Activated CD4-positive, alpha-beta T cell treated with anti-CD3 and anti-CD28 coated beads for 36 hours (primary cell): ENCODE results near the gene MTHFR. TPM values are rescaled to one million over a fixed set of nuclear protein-coding genes. Genes with fewer than 3 reads are reported as not detected.

Source experiments
- ATAC-seq: fragments of 200-7000 bp; cut with Tn5 transposase; one replicate; pipeline ENCODE4 v1.10.0; 2021; ENCODE audit warnings: mild to moderate bottlenecking, moderate library complexity
- CTCF ChIA-PET: fragments of 350-600 bp; sonication (Branson Sonifier 250); formaldehyde crosslinking; loops from one replicate; lab custom pipeline; 2021; ENCODE audit warnings: antibody characterized with exemption; lab: Charles Lee
- POLR2A ChIA-PET: fragments of 350-600 bp; sonication (Branson Sonifier 250); formaldehyde crosslinking; loops from one replicate; lab custom pipeline; 2021; ENCODE audit warnings: antibody characterized with exemption, inconsistent platforms; lab: Charles Lee
- DNase-seq: peaks from one replicate; pipeline ENCODE4 v3.0.0-alpha.2; 2020
- H3K27ac Mint-ChIP-seq: one replicate; pipeline ENCODE4 v1.8.0; 2021; ENCODE audit warnings: mixed read lengths
- H3K27me3 Mint-ChIP-seq: one replicate; pipeline ENCODE4 v1.8.0; 2021; ENCODE audit warnings: mixed read lengths
- H3K36me3 Mint-ChIP-seq: one replicate; pipeline ENCODE4 v1.8.0; 2021; ENCODE audit warnings: low read depth, mixed read lengths
- H3K4me1 Mint-ChIP-seq: one replicate; pipeline ENCODE4 v1.8.0; 2021; ENCODE audit warnings: mixed read lengths
- H3K4me3 Mint-ChIP-seq: one replicate; pipeline ENCODE4 v1.8.0; 2021; ENCODE audit warnings: mild to moderate bottlenecking, moderate library complexity, mixed read lengths
- H3K9me3 Mint-ChIP-seq: one replicate; pipeline ENCODE4 v1.8.0; 2021; ENCODE audit warnings: low read depth, mixed read lengths
- intact Hi-C, 2 experiments: fragments of 100-400 bp; cut with DNase I in 1 of 2; cut with micrococcal nuclease in 1 of 2; formaldehyde crosslinking; loops; one replicate each; pipeline versions ENCODE4 v1.14.2 to v1.15.1; 2022 to 2024; cut with DNase I, micrococcal nuclease
- total RNA-seq, 2 experiments: library from RNA; stranded (reverse); gene quantifications; one replicate each; pipeline ENCODE4 v1.2.3, GENCODE V29; 2021

Gene MTHFR
- 10 to 100 TPM; 11.2 to 11.6 TPM for total RNA-seq

GRCh38 chr1:11805422-11806306, at the start of gene MTHFR, which contains the start of gene CLCN6:
TSS of gene MTHFR (minus strand) at chr1:11805964. CDS start at chr1:11803116, 2,848 bp downstream.
TSS of gene CLCN6 (plus strand) at chr1:11806191. CDS start at chr1:11806263, 72 bp downstream.
- peaks cover 18% of the 10 kb centered on the region for H3K36me3 Mint-ChIP-seq
- intact Hi-C loops = loop anchor here (1.0 to 10.0 kb wide), 18 partner anchors 69 to 1331 kb away; partner anchors contain the start of genes TARDBP (in 2 of the 2), UBIAD1 (in 2 of the 2), AGTRAP (in 1 of the 2) and DFFA (in 1 of the 2)
- ChIA-PET POLR2A (interaction anchor here (0.5 to 2.1 kb wide), 4 partner anchors 50 to 1329 kb away, joined by 3 to 46 read pairs (median 4); no protein-coding TSS in a partner anchor), CTCF (interaction anchor here (0.6 to 1.8 kb wide), 7 partner anchors 8 to 708 kb away, joined by 3 to 7 read pairs (median 4); no protein-coding TSS in a partner anchor)
- peak within 1 kb of the TSS; percentile 87 for H3K4me3 Mint-ChIP-seq
- no peaks in the 10 kb centered on the region for H3K27me3 Mint-ChIP-seq
- peak within 1 kb of the TSS; percentile 87 for H3K27ac Mint-ChIP-seq
- peaks cover 57% of the 10 kb centered on the region for H3K4me1 Mint-ChIP-seq
- no peaks in the 10 kb centered on the region for H3K9me3 Mint-ChIP-seq
- ATAC-seq (peak; percentile 91), DNase-seq (peak; percentile 99)

GRCh38 chr1:11855430-11855829, 49.7 kb upstream of the MTHFR start:
- POLR2A ChIA-PET = interaction anchor here (0.6 to 1.5 kb wide), 2 partner anchors 50 to 53 kb away, joined by 3 to 7 read pairs; partner anchors contain the start of genes CLCN6 and MTHFR
- H3K36me3 Mint-ChIP-seq = no peaks in the 10 kb centered on the region
- H3K4me1 Mint-ChIP-seq = no peaks in the 10 kb centered on the region
- H3K27ac Mint-ChIP-seq = no peak overlapping the region
- CTCF ChIA-PET = no interaction called here
- no peaks in the 10 kb centered on the region for H3K9me3 Mint-ChIP-seq
- DNase-seq = no peak
- no peak overlapping the region for H3K4me3 Mint-ChIP-seq
- intact Hi-C loops = no loop called here
- peaks cover 43% of the 10 kb centered on the region for H3K27me3 Mint-ChIP-seq
- peak; percentile 64 for ATAC-seq

DNA sequence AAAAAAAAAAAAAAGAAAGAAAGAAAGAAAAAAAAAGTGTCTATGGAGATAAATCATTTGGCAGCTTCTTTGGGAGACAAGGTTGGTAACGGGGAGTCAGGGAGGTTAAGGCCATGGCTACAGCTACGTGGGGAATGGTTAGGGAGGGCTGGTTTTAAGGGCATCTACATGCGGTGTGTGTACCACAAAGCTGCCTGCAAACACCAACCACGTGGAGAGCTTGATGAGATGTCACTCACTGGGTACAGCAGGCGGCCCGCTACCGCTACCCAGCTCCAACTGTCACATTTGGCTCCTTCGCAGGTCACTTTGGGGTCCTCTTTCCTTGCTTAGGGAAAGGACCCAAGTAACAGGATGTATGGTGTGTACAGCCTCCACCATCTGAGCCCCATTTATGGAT, 48.8 kb upstream of the MTHFR start:
- ATAC-seq (no peak), DNase-seq (no peak)
- intact Hi-C loops = no loop called here
- H3K4me1 Mint-ChIP-seq = no peaks in the 10 kb centered on the region
- H3K9me3 Mint-ChIP-seq = no peaks in the 10 kb centered on the region
- no peak overlapping the region for H3K4me3 Mint-ChIP-seq
- POLR2A ChIA-PET = interaction anchor here (1.5 kb wide), 1 partner anchor 54 kb away, joined by 7 read pairs; no protein-coding TSS in a partner anchor
- H3K36me3 Mint-ChIP-seq = no peaks in the 10 kb centered on the region
- CTCF ChIA-PET = interaction anchor here (0.6 kb wide), 1 partner anchor 1499 kb away, joined by 3 read pairs; no protein-coding TSS in a partner anchor
- peaks cover 34% of the 10 kb centered on the region for H3K27me3 Mint-ChIP-seq
- H3K27ac Mint-ChIP-seq = no peak overlapping the region

GRCh38 chr1:11851180-11851579, 45.4 kb upstream of the MTHFR start:
- H3K27ac Mint-ChIP-seq = no peak overlapping the region
- ChIA-PET CTCF (interaction anchor here (0.6 to 1.8 kb wide), 2 partner anchors 13 to 365 kb away, joined by 3 to 4 read pairs; no protein-coding TSS in a partner anchor), POLR2A (interaction anchor here (0.6 kb wide), 1 partner anchor 73 kb away, joined by 3 read pairs; no protein-coding TSS in a partner anchor)
- no peaks in the 10 kb centered on the region for H3K36me3 Mint-ChIP-seq
- H3K4me1 Mint-ChIP-seq = no peaks in the 10 kb centered on the region
- H3K9me3 Mint-ChIP-seq = no peaks in the 10 kb centered on the region
- intact Hi-C loops = no loop called here
- DNase-seq (no peak), ATAC-seq (no peak)
- no peak overlapping the region for H3K4me3 Mint-ChIP-seq
- H3K27me3 Mint-ChIP-seq = peaks cover 18% of the 10 kb centered on the region

- intact Hi-C loops = no loop called here
- no peak for DNase-seq
- H3K27me3 Mint-ChIP-seq = peaks cover 18% of the 10 kb centered on the region
- no peak for ATAC-seq
- no peaks in the 10 kb centered on the region for H3K9me3 Mint-ChIP-seq
- ChIA-PET CTCF (interaction anchor here (0.6 kb wide), 1 partner anchor 39 kb away, joined by 4 read pairs; no protein-coding TSS in a partner anchor), POLR2A (no interaction called here)
- H3K36me3 Mint-ChIP-seq = no peaks in the 10 kb centered on the region
- H3K4me1 Mint-ChIP-seq = no peaks in the 10 kb centered on the region
- no peak overlapping the region for H3K27ac Mint-ChIP-seq
- H3K4me3 Mint-ChIP-seq = no peak overlapping the region
These were observed 44.4 kb upstream of the MTHFR start for GRCh38 chr1:11850156-11850555.

- Mint-ChIP-seq H3K4me1 (no peaks in the 10 kb centered on the region), H3K36me3 (peaks cover 10% of the 10 kb centered on the region), H3K27ac (no peak overlapping the region), H3K4me3 (no peak overlapping the region), H3K27me3 (peaks cover 11% of the 10 kb centered on the region), H3K9me3 (no peaks in the 10 kb centered on the region)
- intact Hi-C loops = no loop called here
- CTCF ChIA-PET = interaction anchor here (0.8 kb wide), 1 partner anchor 10 kb away, joined by 3 read pairs; no protein-coding TSS in a partner anchor
- POLR2A ChIA-PET = no interaction called here
- DNase-seq = no peak
- no peak for ATAC-seq
These were observed 42.6 kb upstream of the MTHFR start for GRCh38 chr1:11848373-11848700.

DNA sequence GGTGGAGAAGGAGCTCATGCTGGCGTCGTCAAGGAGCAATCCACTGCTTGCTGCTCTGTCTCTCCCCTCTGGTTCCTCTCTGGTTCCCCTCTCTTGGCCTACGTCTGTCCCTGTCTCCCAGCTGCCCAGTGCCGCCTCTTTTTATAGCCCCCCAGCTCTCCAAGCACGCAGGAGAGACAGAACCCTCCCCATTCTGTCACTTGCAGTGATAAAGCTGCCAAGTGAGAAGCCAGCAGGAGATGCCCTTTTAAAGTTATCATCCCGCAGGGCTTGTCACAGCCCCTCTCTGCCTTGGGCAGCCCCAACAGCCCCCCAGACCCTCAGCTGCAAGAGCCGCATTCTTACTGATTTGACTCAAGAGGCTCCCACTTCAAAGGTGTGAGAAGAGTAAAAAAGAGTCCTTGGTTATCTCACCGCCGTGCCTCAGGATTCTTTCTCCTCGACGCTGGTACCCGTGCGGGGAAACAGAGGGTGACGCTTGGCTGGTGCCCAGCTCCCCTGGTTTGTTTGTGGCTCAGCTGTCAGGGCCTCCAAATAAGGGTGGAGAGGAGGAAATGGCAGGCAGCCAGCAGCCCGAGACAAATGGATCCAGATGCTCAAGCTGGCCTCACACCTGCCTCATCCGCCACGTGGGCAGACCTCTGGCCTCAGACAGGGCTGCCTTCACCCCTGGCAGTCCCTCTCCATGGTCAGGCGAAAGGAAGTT, 42.1 kb upstream of the MTHFR start, which contains the start of gene NPPA:
NPPA (minus strand) TSS at position 117 of the 706 bp plus-strand sequence; CDS start at position 18, 99 bp downstream.
- peaks cover 10% of the 10 kb centered on the region for H3K36me3 Mint-ChIP-seq
- POLR2A ChIA-PET = interaction anchor here (0.7 kb wide), 1 partner anchor 271 kb away, joined by 3 read pairs; no protein-coding TSS in a partner anchor
- ATAC-seq = no peak
- no peak within 1 kb of the TSS for H3K27ac Mint-ChIP-seq
- intact Hi-C loops = no loop called here
- DNase-seq = no peak
- H3K9me3 Mint-ChIP-seq = no peaks in the 10 kb centered on the region
- peaks cover 7% of the 10 kb centered on the region for H3K27me3 Mint-ChIP-seq
- H3K4me1 Mint-ChIP-seq = no peaks in the 10 kb centered on the region
- CTCF ChIA-PET = interaction anchor here (0.7 to 0.8 kb wide), 2 partner anchors 10 to 250 kb away, joined by 3 read pairs; no protein-coding TSS in a partner anchor
- no peak within 1 kb of the TSS for H3K4me3 Mint-ChIP-seq

- H3K9me3 Mint-ChIP-seq = no peaks in the 10 kb centered on the region
- no peaks in the 10 kb centered on the region for H3K4me1 Mint-ChIP-seq
- H3K4me3 Mint-ChIP-seq = no peak overlapping the region
- DNase-seq = no peak
- no peak overlapping the region for H3K27ac Mint-ChIP-seq
- no peaks in the 10 kb centered on the region for H3K27me3 Mint-ChIP-seq
- peaks cover 16% of the 10 kb centered on the region for H3K36me3 Mint-ChIP-seq
- ChIA-PET CTCF (interaction anchor here (0.5 to 0.7 kb wide), 4 partner anchors 11 to 693 kb away, joined by 3 to 4 read pairs (median 4); partner anchors contain the start of gene AGTRAP), POLR2A (no interaction called here)
- no peak for ATAC-seq
- intact Hi-C loops = no loop called here
These were observed 40.0 kb upstream of the MTHFR start for GRCh38 chr1:11845641-11846335.

DNA sequence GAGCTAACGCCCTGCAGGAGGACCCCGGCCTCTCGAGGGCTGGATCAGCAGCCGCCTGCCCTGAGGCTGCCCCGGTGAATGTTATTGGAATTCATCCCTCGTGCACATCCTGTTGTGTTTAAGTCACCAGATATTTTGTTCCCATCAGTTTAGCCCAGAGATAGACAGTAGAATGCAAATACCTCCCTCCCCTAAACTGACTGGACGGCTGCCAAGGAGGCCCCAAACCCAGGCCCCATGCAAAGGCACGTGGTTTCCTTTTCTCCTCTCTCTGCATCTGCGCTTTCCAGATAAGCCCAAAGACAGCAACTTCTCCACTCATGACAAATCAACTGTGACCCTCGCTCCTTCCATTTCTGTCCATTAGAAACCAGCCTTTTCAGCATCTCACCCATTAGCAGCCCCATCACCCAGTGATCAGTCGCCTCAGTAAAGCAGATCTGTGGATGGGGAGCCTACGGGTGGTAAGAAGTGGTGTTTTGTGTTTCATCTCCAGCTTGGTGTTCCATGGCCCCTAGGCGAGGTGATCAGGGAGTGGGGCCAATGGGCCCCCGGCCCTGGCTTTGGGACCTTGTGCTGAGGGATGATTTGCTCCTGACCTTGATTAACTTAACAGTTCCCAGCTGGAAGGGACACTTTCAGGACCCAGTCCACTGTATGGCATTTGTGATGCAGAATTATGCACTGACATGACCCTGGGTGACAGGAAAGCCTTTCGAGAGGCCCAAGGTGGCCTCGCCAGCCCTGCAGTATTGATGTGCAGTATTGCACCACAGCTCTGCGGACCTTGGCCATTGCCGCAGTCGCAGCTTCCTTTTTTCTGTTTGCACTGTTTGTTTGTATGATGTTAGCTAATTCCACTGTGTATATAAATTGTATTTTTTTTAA, 36.6 kb upstream of the MTHFR start:
- no peaks in the 10 kb centered on the region for H3K27me3 Mint-ChIP-seq
- H3K9me3 Mint-ChIP-seq = no peaks in the 10 kb centered on the region
- H3K36me3 Mint-ChIP-seq = peaks cover 33% of the 10 kb centered on the region
- POLR2A ChIA-PET = interaction anchor here (1.1 kb wide), 1 partner anchor 66 kb away, joined by 4 read pairs; no protein-coding TSS in a partner anchor
- DNase-seq = no peak
- CTCF ChIA-PET = interaction anchor here (1.4 kb wide), 1 partner anchor 66 kb away, joined by 3 read pairs; no protein-coding TSS in a partner anchor
- intact Hi-C loops = no loop called here
- H3K4me3 Mint-ChIP-seq = no peak overlapping the region
- ATAC-seq = no peak
- H3K27ac Mint-ChIP-seq = no peak overlapping the region
- no peaks in the 10 kb centered on the region for H3K4me1 Mint-ChIP-seq
